ENCODE measurements around the gene EFNB2.

Gene EFNB2

DNA sequence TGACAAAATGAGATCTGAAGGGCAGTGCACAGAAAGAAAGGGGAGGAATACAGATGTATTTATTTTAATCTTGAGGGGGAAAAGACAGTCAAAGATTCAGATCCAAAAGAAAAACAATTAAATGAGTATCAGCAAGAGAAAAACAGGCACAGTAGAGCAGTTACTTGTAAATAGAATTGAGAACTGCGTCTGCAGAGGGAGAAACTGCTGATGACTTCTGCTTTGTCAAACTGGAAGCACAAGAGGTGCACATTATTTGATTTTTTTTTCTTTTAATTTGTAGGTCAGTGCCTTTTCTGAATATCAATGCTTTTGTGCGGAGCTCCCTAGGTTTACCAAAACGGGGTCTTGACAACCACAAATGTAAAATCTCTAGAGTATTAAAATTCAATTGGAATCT is 37.3 kb downstream of the EFNB2 start:
- TF ChIP-seq, protein P1, sequence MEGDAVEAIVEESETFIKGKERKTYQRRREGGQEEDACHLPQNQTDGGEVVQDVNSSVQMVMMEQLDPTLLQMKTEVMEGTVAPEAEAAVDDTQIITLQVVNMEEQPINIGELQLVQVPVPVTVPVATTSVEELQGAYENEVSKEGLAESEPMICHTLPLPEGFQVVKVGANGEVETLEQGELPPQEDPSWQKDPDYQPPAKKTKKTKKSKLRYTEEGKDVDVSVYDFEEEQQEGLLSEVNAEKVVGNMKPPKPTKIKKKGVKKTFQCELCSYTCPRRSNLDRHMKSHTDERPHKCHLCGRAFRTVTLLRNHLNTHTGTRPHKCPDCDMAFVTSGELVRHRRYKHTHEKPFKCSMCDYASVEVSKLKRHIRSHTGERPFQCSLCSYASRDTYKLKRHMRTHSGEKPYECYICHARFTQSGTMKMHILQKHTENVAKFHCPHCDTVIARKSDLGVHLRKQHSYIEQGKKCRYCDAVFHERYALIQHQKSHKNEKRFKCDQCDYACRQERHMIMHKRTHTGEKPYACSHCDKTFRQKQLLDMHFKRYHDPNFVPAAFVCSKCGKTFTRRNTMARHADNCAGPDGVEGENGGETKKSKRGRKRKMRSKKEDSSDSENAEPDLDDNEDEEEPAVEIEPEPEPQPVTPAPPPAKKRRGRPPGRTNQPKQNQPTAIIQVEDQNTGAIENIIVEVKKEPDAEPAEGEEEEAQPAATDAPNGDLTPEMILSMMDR (IDR thresholded peaks at IDR 0.05; ENCODE audit: extremely low read depth, insufficient read depth, missing control alignments) = no peak
- no peak for DNase-seq (ENCODE audit: low spot score)
- in situ Hi-C loops (cut with MboI; ENCODE audit: low pct_unique_long_range_greater_than_20kb, low sequenced_read_pairs, unreplicated experiment) = no loop called here

DNA sequence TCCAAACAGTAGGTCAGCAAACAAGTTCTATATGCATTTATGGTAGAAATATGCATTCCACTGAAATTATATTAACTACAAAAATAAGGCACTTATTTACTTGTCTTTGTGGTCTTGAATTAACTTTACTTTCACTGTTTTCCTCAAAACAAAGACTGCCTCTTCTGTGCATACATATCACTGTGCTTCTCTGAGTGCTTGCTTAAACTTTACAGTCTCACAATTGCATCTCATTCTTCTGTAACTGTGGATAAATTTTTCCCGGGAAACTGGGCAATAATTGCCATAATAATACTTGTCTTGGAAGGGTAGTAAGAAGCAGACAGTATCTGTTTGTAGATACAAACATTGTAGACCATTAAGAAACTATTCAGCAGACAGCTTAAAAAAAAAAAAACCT is 38.4 kb downstream of the EFNB2 start:
- in situ Hi-C loops (cut with MboI; ENCODE audit: low pct_unique_long_range_greater_than_20kb, low sequenced_read_pairs, unreplicated experiment) = no loop called here
- DNase-seq (ENCODE audit: low spot score) = no peak
- TF ChIP-seq, protein P1 (IDR thresholded peaks at IDR 0.05; ENCODE audit: extremely low read depth, insufficient read depth, missing control alignments) = no peak

GRCh38 chr13:106496072-106496997 is 39.1 kb downstream of the EFNB2 start:
- TF ChIP-seq, protein P1 (IDR thresholded peaks at IDR 0.05; ENCODE audit: extremely low read depth, insufficient read depth, missing control alignments) = no peak
- no peak for DNase-seq (ENCODE audit: low spot score)
- in situ Hi-C loops (cut with MboI; ENCODE audit: low pct_unique_long_range_greater_than_20kb, low sequenced_read_pairs, unreplicated experiment) = no loop called here

GRCh38 chr13:106494936-106495335 is 40.5 kb downstream of the EFNB2 start:
- in situ Hi-C loops (cut with MboI; ENCODE audit: low pct_unique_long_range_greater_than_20kb, low sequenced_read_pairs, unreplicated experiment) = no loop called here
- TF ChIP-seq, protein P1 (IDR thresholded peaks at IDR 0.05; ENCODE audit: extremely low read depth, insufficient read depth, missing control alignments) = no peak
- DNase-seq (ENCODE audit: low spot score) = no peak

GRCh38 chr13:106494506-106494905 is 41.0 kb downstream of the EFNB2 start:
- in situ Hi-C loops (cut with MboI; ENCODE audit: low pct_unique_long_range_greater_than_20kb, low sequenced_read_pairs, unreplicated experiment) = no loop called here
- no peak for DNase-seq (ENCODE audit: low spot score)
- TF ChIP-seq, protein P1 (IDR thresholded peaks at IDR 0.05; ENCODE audit: extremely low read depth, insufficient read depth, missing control alignments) = no peak

DNA sequence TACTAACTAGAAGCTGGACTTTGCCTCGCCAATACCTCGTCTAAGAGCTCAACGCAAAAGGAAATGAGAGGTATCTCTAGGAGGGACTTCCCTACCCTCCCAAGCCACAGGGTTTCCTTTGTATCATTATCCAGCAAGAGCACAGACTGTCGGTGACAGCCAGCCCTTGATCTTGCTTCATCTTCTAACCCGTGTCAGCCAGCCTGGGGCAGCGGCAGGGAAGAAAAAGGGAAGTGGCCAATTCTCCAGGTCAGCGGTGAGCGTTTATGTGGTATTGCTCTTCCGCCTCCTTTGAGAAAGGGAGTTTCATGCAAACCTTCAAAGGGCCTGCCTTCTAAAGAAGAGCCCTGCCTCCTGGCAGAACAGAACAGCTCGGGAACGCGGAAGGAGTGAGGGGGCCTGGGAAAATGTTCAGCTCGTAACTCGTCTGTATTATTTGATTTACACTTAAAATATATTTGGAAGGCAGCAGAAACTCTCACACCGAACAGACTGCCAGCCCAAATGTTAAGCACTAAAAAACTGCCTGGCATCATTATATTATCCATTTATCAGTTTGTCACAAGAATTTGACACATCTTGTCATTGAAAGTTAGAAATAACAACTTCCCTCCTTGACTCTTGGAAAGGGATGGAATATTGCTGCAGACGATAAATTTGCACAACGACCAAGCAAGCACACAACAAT is 41.8 kb downstream of the EFNB2 start:
- TF ChIP-seq, protein P1 (IDR thresholded peaks at IDR 0.05; ENCODE audit: extremely low read depth, insufficient read depth, missing control alignments) = no peak
- peak; percentile 23 for DNase-seq (ENCODE audit: low spot score)
- in situ Hi-C loops (cut with MboI; ENCODE audit: low pct_unique_long_range_greater_than_20kb, low sequenced_read_pairs, unreplicated experiment) = no loop called here

Data from GM13977 (cell line).